ENCODE results near the gene CMTM5. TPM values are rescaled to one million over a fixed set of nuclear protein-coding genes. Genes with fewer than 3 reads are reported as not detected.
"Not testable (repeated sequence)": the region's sequence is repeated elsewhere in the genome, so short reads cannot be mapped to it uniquely, and the experiment has no call there.

The CMTM5 gene
- polyA plus RNA-seq, 3 donors from 2014 or later: 0.27 to 4.0 TPM; not detected in 1

- H3K4me1 Mint-ChIP-seq: no peaks in the 10 kb centered on the region
- H3K4me3 Mint-ChIP-seq: no peak overlapping the region
- H3K27me3 Mint-ChIP-seq (ENCODE audit: low read depth in 3 of 3): peaks cover 1 to 11% (median 2%) of the 10 kb centered on the region in 3 donors
- no peak for DNase-seq
- H3K27ac Mint-ChIP-seq: no peak overlapping the region
- no peaks in the 10 kb centered on the region for H3K36me3 Mint-ChIP-seq
- no peaks in the 10 kb centered on the region for H3K9me3 Mint-ChIP-seq
These were observed 1.0 kb downstream of the CMTM5 start for GRCh38 chr14:23377573-23378563.

GRCh38 chr14:23378612-23379220, 1.9 kb downstream of the CMTM5 start:
- H3K27ac Mint-ChIP-seq: no peak overlapping the region
- no peak for DNase-seq
- H3K27me3 Mint-ChIP-seq (ENCODE audit: low read depth in 3 of 3): peaks cover 1 to 13% (median 2%) of the 10 kb centered on the region in 3 donors
- H3K9me3 Mint-ChIP-seq: no peaks in the 10 kb centered on the region
- no peaks in the 10 kb centered on the region for H3K36me3 Mint-ChIP-seq
- no peak overlapping the region for H3K4me3 Mint-ChIP-seq
- no peaks in the 10 kb centered on the region for H3K4me1 Mint-ChIP-seq

GRCh38 chr14:23379366-23380196, 2.7 kb downstream of the CMTM5 start:
- H3K4me1 Mint-ChIP-seq: no peaks in the 10 kb centered on the region
- H3K27ac Mint-ChIP-seq: no peak overlapping the region
- H3K9me3 Mint-ChIP-seq: no peaks in the 10 kb centered on the region
- no peaks in the 10 kb centered on the region for H3K36me3 Mint-ChIP-seq
- H3K4me3 Mint-ChIP-seq: no peak overlapping the region
- DNase-seq: peak; percentile 29 to 51 (median 44)
- peaks cover 2 to 13% (median 4%) of the 10 kb centered on the region in 3 donors for H3K27me3 Mint-ChIP-seq (ENCODE audit: low read depth in 3 of 3)

- Mint-ChIP-seq H3K27me3 (ENCODE audit: low read depth in 3 of 3) (peaks cover 2 to 13% (median 4%) of the 10 kb centered on the region in 3 donors), H3K27ac (no peak overlapping the region), H3K36me3 (no peaks in the 10 kb centered on the region), H3K4me3 (no peak overlapping the region), H3K4me1 (no peaks in the 10 kb centered on the region), H3K9me3 (no peaks in the 10 kb centered on the region)
- no peak for DNase-seq
These were observed 3.5 kb downstream of the CMTM5 start for GRCh38 chr14:23380197-23380914.

- H3K27ac Mint-ChIP-seq: no peak overlapping the region
These were observed 4.1 kb downstream of the CMTM5 start for GRCh38 chr14:23380976-23381375.

GRCh38 chr14:23381871-23382270, 5.0 kb downstream of the CMTM5 start:
- no peak for DNase-seq
- Mint-ChIP-seq H3K4me1 (no peaks in the 10 kb centered on the region), H3K9me3 (no peaks in the 10 kb centered on the region), H3K4me3 (no peak overlapping the region), H3K27ac (no peak overlapping the region), H3K27me3 (ENCODE audit: low read depth in 3 of 3) (peaks cover 2 to 13% (median 4%) of the 10 kb centered on the region in 3 donors), H3K36me3 (no peaks in the 10 kb centered on the region)

More at GRCh38 chr14:23380976-23381375, 4.1 kb downstream of the CMTM5 start:
- DNase-seq: no peak
- no peak overlapping the region for H3K4me3 Mint-ChIP-seq
- no peaks in the 10 kb centered on the region for H3K4me1 Mint-ChIP-seq
- H3K9me3 Mint-ChIP-seq: no peaks in the 10 kb centered on the region
- peaks cover 2 to 13% (median 4%) of the 10 kb centered on the region in 3 donors for H3K27me3 Mint-ChIP-seq (ENCODE audit: low read depth in 3 of 3)
- H3K36me3 Mint-ChIP-seq: no peaks in the 10 kb centered on the region

- no peak for DNase-seq
- H3K36me3 Mint-ChIP-seq: no peaks in the 10 kb centered on the region
- peaks cover 2 to 13% (median 4%) of the 10 kb centered on the region in 3 donors for H3K27me3 Mint-ChIP-seq (ENCODE audit: low read depth in 3 of 3)
- H3K4me1 Mint-ChIP-seq: no peaks in the 10 kb centered on the region
- no peak overlapping the region for H3K4me3 Mint-ChIP-seq
- H3K9me3 Mint-ChIP-seq: no peaks in the 10 kb centered on the region
- H3K27ac Mint-ChIP-seq: no peak overlapping the region
These were observed 5.4 kb downstream of the CMTM5 start for GRCh38 chr14:23382276-23382675.

GRCh38 chr14:23382731-23383440, 6.0 kb downstream of the CMTM5 start:
- Mint-ChIP-seq H3K9me3 (no peaks in the 10 kb centered on the region), H3K4me3 (no peak overlapping the region), H3K27ac (no peak overlapping the region)

GRCh38 chr14:23384364-23385080, 7.7 kb downstream of the CMTM5 start:
- no peak for DNase-seq
- Mint-ChIP-seq H3K27ac (no peak overlapping the region), H3K4me1 (no peaks in the 10 kb centered on the region), H3K9me3 (no peaks in the 10 kb centered on the region), H3K36me3 (no peaks in the 10 kb centered on the region), H3K4me3 (no peak overlapping the region), H3K27me3 (ENCODE audit: low read depth in 3 of 3) (peaks cover 2 to 14% (median 4%) of the 10 kb centered on the region in 3 donors)

More at GRCh38 chr14:23382731-23383440, 6.0 kb downstream of the CMTM5 start:
- H3K4me1 Mint-ChIP-seq: no peaks in the 10 kb centered on the region
- no peak for DNase-seq
- H3K27me3 Mint-ChIP-seq (ENCODE audit: low read depth in 3 of 3): peaks cover 2 to 17% (median 4%) of the 10 kb centered on the region in 3 donors
- H3K36me3 Mint-ChIP-seq: no peaks in the 10 kb centered on the region

- Mint-ChIP-seq H3K4me3 (no peak overlapping the region), H3K27me3 (ENCODE audit: low read depth in 3 of 3) (peaks cover 2 to 15% (median 4%) of the 10 kb centered on the region in 3 donors), H3K36me3 (no peaks in the 10 kb centered on the region), H3K9me3 (no peaks in the 10 kb centered on the region), H3K4me1 (no peaks in the 10 kb centered on the region), H3K27ac (no peak overlapping the region)
- DNase-seq: no peak
These were observed 8.4 kb downstream of the CMTM5 start for GRCh38 chr14:23385244-23385641.

GRCh38 chr14:23385642-23386265, 8.9 kb downstream of the CMTM5 start:
- Mint-ChIP-seq H3K9me3 (no peaks in the 10 kb centered on the region), H3K4me3 (no peak overlapping the region), H3K27me3 (ENCODE audit: low read depth in 3 of 3) (peaks cover 2 to 16% (median 4%) of the 10 kb centered on the region in 3 donors), H3K36me3 (no peaks in the 10 kb centered on the region), H3K27ac (no peak overlapping the region), H3K4me1 (no peaks in the 10 kb centered on the region)
- no peak for DNase-seq

- H3K36me3 Mint-ChIP-seq, H3K9me3 Mint-ChIP-seq, H3K27ac Mint-ChIP-seq, H3K4me3 Mint-ChIP-seq, H3K4me1 Mint-ChIP-seq, DNase-seq: not testable (repeated sequence)
- H3K27me3 Mint-ChIP-seq (ENCODE audit: low read depth in 3 of 3): peaks cover 2 to 15% (median 4%) of the 10 kb centered on the region in 3 donors
These were observed 9.4 kb downstream of the CMTM5 start for GRCh38 chr14:23386266-23386657.

Data from immature natural killer cell (primary cell).